HG03095 (cell line): Measurements from ENCODE around the gene SULT1A2.
"Not testable (repeated sequence)": the region's sequence is repeated elsewhere in the genome, so short reads cannot be mapped to it uniquely, and the experiment has no call there.

Source experiments
- ATAC-seq: cut with Tn5 transposase; IDR thresholded peaks from one replicate; pipeline ENCODE4 v1.9.1; 2021; ENCODE audit warnings: moderate library complexity; ENCODE audit not compliant: unreplicated experiment

The SULT1A2 gene

DNA sequence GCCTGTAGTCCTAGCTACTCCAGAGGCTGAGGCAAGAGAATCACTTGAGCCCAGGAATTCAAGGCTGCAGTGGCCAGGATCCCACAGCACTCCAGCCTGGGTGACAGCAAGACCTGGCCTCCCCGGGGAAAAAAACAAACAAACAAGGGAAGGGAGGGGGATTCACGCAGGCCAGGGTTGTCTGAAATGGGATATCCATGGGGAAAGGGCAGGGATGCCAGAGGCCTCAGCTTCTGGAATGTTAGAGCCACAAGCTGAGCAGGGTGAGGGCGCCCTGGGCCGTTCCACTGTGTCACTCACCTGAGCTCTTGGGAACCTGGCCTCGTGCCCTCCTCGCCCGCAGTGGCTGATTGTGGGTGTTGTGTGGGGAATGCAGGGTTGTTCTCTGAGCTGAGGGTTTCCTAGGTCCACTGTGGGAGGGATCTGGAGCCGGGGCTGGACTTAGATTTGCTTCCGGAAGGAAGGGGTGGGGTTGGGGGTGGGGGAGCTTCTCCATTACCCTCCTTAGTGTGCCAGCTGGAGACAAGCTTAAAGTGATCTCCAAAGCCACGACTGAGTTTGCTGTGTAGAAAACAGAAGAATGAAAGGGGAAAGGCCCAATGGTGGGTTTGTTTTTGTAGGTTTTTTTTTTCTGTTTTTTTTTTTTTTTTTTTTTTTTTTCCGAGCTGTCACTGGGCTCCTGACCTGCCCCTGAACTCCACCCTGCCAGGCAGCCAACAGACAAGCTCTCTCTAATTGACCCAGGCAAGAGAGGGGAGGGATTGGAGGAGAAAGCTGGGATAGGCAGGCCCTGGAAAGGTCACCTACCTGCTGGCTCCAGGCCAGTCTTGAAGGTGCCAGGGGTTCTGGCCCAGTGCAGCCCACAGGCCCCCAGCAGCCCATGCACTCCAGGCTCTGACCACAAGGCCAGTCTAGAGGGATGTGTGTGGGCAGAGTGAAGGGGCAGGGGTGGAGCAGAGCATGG lies 13.1 kb upstream of the SULT1A2 start, which contains the start of gene SULT1A1:
Gene SULT1A1, minus strand, starts transcription at position 414 of the 964 bp plus-strand sequence. CDS start 1,189 bp downstream, outside the sequence.
- ATAC-seq, result no peak

DNA sequence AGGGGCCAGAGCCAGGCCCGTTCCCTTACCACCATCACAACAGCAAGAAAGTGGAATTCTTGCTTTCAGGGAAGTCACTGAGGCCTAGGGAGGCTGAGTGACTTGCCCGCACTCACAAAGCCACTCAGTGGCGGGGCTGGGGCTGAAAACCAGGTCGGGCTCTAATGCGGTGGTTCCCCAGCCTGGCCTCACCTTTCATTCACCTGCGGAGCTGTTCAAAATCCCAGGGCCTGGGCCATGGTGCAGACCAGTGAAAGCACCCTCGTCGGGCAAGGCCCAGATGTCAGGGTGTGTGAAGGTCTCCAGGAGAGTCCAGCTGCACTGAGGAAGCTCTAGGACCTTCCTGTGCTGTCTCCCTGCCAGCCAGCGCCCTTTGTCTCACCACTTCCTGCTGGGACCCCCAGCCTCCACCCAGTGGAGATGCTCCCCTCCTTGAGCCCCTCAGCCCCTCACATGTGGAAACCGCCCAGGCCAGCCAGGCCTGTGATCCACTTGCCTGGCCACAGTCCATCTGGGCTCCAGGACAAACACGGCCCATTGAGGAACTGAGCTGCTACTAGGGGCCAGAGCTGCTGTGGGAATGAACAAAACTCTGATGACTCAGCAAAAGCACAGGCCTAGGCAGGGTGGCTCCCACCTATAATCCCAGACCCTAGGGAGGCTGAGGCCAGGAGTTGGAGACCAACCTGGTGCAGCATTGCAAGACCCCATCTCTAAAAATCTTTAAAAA lies 12.2 kb upstream of the SULT1A2 start:
- not testable (repeated sequence) for ATAC-seq

DNA sequence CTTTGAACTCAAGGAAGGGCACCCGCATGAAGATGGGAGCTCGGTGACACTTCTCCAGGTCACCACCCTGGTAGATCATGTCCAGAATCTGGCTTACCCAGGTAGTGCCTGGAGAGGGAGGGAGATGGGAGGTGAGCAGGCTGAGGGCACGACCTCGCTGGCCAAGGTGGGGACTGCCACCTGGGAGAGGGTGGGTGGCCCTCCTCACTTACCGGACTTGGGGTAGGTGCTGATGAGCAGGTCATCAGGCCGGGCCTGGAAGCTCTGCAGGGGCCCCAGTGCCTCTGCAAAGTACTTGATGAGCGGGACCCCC lies 11.6 kb upstream of the SULT1A2 start:
- not testable (repeated sequence) for ATAC-seq

DNA sequence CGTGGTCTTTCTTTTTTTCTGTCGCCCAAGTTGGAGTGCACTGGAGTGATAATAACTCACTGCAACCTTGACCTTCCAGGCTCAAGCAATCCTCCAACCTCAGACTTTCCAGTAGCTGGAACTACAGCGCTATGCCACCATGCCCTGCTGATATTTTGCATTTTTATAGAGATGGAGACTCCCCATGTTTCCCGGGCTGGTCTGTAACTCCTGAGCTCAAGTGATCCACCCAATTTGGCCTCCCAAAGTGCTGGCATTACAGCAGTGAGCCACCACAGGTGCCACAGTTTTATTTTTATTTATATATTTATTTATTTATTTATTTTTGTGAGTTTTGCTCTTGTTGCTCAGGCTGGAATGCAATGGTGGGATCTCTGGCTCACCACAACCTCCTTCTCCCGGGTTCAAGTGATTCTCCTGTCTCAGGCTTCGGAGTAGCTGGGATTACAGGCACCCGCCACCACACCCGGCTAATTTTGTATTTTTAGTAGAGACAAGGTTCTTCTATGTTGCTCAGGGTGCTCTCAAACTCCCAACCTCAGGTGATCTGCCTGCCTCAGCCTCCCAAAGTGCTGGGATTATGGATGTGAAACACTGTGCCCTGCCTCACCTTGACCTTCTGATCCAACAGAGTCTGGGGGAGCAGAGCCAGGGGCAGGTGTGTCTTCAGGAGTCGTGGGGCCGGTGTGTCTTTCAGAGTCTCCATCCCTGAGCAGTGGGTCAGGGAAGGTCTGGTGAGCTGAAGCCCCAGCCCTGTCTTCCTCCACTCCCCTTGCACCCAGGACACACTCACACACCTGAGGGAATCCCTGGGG lies 11.0 kb upstream of the SULT1A2 start:
- not testable (repeated sequence) for ATAC-seq

DNA sequence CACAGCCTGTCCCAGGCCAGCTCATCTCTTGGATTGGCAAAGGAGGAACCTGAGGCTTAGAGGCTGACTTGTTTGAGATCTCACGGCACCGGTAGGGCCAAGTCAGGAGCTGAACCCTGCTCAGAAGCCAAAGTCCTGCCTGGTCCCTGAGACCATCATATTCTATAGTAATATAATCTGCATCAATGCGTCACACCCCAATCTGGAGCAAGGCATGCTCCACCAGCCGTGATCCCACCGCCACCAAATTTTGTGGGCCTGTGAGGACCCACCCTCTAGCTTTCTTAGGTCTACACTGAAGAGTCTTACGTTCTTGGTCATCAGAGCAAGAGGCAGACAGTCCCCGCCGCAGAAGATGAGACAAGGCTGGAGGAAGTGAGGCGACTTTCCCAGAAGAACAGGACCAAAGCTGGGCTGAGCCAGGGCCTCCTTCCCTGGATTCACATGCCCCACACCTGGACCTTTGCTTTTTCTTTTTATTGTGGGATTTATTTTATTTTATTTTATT lies 10.3 kb upstream of the SULT1A2 start:
- ATAC-seq, result no peak

DNA sequence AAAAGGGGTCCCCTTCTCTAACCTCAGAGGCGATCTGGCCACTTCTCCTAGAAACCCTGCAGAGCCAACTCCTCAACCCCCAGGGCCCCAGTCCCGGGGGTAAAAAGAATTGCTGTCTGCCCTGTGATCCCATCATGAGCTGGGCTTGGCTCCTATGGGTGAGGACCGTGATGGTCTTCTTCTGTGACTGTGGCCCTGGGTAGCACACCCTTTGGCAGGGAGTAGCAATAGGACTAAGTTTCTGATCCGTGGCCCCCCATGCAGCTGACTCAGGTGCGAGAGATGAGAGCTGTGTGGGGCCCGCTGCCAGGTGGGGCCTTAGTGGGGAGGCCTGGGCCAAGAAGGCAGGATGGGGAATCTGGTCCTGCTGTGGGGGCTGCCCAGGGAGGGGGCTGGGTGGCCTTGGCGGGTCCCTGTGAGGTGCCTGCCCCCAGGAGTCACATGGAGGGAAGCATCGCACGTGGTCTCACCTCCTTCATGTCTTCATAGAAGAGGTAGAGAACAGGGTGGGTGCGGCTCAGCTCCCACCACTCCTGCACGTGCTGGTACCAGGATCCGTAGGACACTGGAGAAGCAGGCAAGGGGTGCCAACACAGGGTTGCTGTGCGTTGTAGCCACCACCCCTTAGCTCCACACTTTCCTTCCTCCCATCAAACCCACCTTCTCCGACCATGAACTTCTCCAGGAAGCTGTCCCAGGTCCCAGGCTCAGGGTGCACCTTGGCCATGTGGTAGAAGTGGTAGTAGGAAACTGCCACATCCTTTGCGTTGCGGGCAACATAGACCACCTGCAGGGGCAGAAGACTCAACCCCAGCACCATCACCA lies 9.7 kb upstream of the SULT1A2 start:
- no peak for ATAC-seq

DNA sequence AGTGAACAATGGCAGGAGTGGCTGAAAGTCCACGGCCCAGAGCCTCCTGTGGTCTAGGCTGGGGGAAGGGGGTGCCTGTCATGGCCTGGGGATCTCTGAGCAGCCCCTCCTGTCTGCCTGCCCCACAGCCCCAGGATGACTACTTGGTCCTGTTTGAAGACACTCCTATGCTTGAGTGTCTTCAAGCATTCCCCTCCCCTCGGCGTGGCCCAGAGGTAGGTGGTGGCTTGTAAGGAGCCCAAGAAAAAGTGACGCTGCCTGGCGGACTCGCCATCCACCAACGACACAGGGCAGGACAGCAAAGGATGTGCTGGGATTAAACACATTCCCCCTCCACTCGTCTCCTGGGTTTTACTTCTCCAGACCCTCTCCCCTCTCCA lies 7.3 kb upstream of the SULT1A2 start:
- no peak for ATAC-seq

DNA sequence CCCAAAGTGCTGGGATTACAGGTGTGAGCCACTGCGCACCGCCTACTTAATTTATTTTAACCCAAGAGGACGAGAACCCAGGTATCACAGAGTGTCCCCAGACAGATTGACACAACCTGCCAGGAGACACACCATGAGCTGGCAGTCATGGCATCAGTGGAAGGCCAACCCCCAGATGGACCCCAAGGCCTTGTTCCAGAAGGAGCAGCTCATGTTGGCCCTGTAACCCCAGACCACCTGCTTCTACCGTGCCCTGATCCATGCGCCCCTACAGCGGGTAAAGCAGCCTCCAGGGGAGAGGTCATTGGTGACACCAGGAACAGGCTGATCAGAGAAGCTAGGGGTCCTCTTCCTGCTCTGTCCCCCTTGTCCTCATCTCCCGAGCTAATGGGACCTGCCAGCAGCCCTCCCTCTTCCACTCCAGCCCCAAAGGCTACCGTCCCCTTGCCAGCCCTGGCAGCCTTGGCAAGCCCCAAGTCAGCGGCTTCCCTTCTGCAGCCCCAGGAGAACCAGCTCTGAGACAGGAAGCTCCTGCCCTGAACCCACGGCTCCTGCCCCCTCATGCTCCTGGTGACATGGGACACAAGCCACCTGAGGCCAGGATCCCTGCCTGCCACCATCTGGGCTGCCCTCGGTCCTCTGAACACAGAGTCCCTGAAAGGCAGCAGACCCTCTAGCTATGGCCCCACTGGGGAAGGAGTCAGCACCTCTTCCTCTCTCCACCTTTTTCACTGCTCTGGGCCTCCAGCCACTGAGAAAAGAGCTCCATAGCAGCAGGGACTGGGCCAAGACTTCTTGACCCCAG lies 6.7 kb upstream of the SULT1A2 start:
- ATAC-seq, result no peak

DNA sequence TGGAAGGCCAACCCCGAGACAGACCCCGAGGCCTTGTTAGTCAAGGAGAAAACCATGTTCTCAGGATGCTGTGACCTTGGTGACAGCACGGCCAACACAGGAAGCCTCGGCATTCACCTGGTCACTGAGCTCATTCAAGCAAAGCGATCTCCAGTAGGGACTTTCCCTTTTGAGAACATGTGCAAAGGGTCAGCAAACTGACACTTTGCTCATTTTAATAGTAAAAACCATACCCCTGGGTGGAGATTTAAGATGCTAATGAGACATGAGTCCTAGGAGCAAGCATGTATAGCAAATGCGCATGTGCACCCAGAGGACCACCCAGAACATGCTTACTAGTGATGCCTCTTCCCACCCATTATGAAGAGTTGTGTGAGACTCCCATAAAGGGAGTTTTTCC lies 5.7 kb upstream of the SULT1A2 start:
- ATAC-seq, result no peak

DNA sequence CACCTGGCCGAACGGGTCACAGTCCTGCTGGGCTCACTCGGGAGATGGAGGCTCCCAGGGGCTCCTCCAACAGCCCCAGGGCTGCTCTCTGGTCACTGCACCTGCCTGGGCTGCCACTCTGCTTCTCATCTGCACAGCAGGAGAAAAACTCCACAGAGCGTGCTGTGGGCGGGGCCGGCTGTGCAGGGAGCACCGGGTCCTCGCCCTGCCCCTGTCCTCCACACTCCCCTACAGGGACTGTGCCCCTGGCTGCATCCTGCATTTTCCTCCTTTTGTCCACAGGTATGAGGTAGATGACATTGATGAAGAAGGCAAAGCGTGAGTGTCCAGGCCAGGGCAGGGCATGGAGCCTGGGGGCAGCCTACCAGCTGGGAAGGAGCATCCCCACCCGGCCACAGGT lies 5.2 kb upstream of the SULT1A2 start:
- not testable (repeated sequence) for ATAC-seq

DNA sequence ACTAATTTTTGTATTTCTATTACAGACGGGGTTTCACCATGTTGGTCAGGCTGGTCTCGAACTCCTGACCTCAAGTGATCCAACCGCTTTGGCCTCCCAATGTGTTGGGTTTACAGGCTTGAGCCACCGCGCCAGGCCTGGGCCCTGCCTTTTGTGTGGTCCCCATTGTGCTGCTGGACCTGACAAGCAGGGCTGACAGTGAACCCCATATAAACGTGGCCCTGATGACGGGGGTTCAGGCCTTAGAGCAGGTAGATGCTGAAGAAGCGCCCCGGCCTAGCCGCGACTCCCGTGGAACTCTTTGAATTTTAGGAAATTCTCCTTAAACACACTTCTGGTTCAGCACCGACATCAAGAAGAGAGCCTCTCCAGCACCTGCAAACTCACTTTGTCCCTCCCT lies 4.7 kb upstream of the SULT1A2 start:
- ATAC-seq, result not testable (repeated sequence)

DNA sequence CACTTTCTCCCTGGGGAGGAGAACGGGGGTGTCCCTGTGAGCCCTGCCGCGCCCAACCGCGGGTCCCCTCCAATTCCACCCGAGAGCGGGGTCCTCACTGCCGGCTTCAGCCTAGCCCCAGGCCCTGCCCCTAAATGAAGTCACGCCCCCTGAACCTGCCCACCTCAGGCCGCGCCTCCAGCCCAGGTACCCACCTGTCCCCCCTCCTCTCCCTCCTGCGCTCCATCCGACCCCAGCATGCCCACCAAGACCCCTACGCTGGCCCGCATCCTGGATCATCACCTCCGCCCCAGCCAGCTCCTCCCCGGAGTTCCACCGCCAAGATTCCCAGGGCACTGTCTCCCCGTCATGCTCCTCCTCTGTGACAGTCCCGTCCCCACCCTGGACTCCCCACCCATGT lies 4.1 kb upstream of the SULT1A2 start:
- ATAC-seq, result not testable (repeated sequence)

DNA sequence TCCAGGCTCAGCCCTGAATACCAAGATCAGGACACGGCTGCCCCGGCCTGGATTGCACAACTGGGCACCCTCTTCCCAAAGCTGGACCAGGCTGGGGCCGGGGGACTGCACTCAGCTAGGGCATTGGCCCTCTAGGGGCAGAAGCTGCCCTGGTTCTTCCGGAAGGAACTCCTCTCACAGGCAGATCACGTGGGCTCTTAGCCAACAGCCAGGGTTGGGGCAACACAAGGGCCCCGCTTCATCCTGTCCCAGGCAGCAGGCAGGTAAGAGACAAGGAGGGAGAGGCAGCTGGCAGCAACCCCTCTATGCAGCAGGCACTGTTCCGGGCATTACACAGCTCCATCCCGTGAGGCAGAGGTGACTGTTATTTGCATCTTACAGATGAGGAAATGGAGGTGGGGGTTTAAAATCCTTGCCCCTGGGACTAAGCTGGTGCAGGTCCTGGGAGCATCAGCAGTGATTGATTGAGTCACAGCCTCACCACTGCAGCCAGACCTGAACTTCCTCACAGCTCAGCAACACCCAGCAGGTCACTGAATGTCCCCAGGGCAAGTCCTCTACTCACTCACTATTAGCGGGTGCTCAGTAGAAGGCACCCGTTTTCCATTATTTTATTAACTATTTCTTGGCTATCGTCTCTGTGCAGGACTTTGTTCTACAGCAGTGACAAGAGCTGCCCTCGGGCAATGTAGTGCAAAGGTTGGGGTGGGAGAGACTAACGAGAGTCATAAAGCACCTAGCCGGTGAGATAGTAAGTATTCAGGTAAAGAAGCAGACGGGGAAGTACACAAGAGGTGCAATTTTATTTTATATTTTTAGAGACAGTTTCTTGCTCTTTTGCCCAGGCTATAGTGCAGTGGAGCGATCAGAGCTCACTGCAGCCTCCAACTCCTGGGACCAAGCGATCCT lies 2.8 kb upstream of the SULT1A2 start:
- not testable (repeated sequence) for ATAC-seq

DNA sequence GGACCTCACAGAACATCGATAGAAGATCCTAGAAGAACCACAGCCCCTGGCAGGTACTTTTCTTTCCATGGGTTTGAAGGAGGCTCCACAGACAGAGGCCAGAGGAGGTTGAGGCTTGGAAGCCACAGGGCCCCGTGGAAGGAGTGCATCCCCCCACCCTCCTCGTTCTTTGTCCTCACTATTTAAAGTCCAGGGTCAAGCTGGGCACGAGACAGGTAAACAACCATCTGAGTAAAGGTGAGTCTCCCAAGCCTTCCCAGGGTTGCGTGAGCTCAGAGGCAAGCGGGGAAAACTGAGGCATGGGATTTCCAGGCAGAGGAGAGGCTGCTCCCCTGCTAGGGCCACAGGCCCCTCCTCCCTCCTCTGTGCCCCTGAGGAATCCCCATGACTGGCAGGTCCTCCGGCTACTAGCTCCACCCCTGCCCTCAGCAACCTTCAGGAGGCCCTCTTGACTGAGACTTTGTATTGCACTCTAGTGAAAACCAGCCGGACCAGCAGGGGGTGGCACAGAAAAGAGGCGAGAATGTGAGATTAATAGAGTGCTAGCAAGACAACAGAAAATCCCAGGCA lies 927 bp upstream of the SULT1A2 start:
- no peak for ATAC-seq

DNA sequence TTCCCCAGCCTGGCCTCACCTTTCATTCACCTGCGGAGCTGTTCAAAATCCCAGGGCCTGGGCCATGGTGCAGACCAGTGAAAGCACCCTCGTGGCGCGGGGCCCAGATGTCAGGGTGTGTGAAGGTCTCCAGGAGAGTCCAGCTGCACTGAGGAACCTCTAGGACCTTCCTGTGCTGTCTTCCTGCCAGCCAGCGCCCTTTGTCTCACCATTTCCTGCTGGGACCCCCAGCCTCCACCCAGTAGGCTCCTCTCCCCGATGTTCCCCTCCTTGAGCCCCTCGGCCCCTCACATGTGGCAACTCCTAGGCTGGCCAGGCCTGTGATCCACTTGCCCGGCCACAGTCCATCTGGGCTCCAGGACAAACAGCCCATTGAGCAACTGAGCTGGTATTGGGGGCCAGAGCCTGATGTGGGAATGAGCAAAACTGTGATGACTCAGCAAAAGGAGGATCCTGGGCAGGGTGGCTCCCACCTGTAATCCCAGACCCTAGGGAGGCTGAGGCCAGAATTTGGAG lies 677 bp downstream of the SULT1A2 start:
- ATAC-seq, result no peak

DNA sequence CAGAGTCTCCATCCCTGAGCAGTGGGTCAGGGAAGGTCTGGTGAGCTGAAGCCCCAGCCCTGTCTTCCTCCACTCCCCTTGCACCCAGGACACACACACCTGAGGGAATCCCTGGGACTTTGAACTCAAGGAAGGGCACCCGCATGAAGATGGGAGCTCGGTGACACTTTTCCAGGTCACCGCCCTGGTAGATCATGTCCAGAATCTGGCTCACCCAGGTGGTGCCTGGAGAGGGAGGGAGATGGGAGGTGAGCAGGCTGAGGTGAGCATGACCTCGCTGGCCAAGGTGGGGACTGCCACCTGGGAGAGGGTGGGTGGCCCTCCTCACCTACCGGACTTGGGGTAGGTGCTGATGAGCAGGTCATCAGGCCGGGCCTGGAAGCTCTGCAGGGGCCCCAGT lies 1.4 kb downstream of the SULT1A2 start:
- not testable (repeated sequence) for ATAC-seq

DNA sequence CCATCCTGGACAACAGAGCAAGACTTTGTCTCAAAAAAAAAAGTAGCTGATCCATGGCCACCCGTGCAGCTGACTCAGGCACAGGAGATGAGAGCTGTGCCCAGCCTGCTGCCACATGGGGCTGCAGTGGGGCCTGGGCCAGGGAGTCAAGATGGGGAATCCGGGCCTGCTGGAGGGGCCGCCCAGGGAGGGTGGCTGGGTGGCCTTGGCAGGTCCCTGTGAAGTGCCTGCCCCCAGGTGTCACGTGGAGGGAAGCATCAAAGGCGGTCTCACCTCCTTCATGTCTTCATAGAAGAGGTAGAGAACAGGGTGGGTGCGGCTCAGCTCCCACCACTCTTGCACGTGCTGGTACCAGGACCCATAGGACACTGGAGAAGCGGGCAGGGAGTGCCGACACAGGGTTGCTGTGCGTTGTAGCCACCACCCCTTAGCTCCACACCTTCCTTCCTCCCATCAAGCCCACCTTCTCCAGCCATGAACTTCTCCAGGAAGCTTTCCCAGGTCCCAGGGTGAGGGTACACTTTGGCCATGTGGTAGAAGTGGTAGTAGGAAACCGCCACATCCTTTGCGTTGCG lies 3.8 kb downstream of the SULT1A2 start:
- no peak for ATAC-seq
